CD8-positive, alpha-beta memory T cell (primary cell): ENCODE results near the gene HLTF. TPM values are rescaled to one million over a fixed set of nuclear protein-coding genes. Genes with fewer than 3 reads are reported as not detected.

ENCODE experiments used
- CTCF ChIA-PET: fragments of 350-600 bp; sonication (Branson Sonifier 250); formaldehyde crosslinking; loops from one replicate; lab custom pipeline; 2021; ENCODE audit warnings: antibody characterized with exemption; lab: Charles Lee
- POLR2A ChIA-PET: fragments of 350-600 bp; sonication (Branson Sonifier 250); formaldehyde crosslinking; loops from one replicate; lab custom pipeline; 2021; ENCODE audit warnings: antibody characterized with exemption; lab: Charles Lee
- DNase-seq, 5 donors: peaks; one replicate each; pipeline versions ENCODE4 v3.0.0 to v3.0.0-alpha.2; 2020 to 2022; ENCODE audit warnings: mixed read lengths in 1 of 5
- H3K27ac ChIP-seq: one replicate; pipeline ENCODE4 v1.7.0; 2013; ENCODE audit warnings: low read depth, mild to moderate bottlenecking, low read length, moderate library complexity
- H3K27me3 ChIP-seq: 2 replicates; pipeline ENCODE4 v1.7.0; 2013; ENCODE audit warnings: low read length, mild to moderate bottlenecking; ENCODE audit not compliant: insufficient read depth, poor library complexity, severe bottlenecking
- H3K36me3 ChIP-seq: 2 replicates; pipeline ENCODE4 v1.7.0; 2013; ENCODE audit warnings: mild to moderate bottlenecking, low read length, moderate library complexity; ENCODE audit not compliant: insufficient read depth
- H3K4me1 ChIP-seq: 2 replicates; pipeline ENCODE4 v1.7.0; 2013; ENCODE audit warnings: mild to moderate bottlenecking, low read length, moderate library complexity; ENCODE audit not compliant: insufficient read depth
- H3K4me3 ChIP-seq: 2 replicates; pipeline ENCODE4 v1.7.0; 2013; ENCODE audit warnings: mild to moderate bottlenecking, low read length
- H3K9me3 ChIP-seq: 2 replicates; pipeline ENCODE4 v1.7.0; 2013; ENCODE audit warnings: mild to moderate bottlenecking, low read length
- H3K27ac Mint-ChIP-seq, 8 donors: one replicate each; pipeline ENCODE4 v1.8.0; 2020 to 2021; ENCODE audit warnings: mixed read lengths in 8 of 8, mild to moderate bottlenecking in 6 of 8, inconsistent platforms in 3 of 8, moderate library complexity in 3 of 8
- H3K27me3 Mint-ChIP-seq, 2 donors: one replicate each; pipeline ENCODE4 v1.8.0; 2020 to 2021; ENCODE audit warnings: mixed read lengths in 2 of 2, mild to moderate bottlenecking in 1 of 2, moderate library complexity in 1 of 2
- H3K36me3 Mint-ChIP-seq, 3 donors: one replicate each; pipeline ENCODE4 v1.8.0; 2020 to 2021; ENCODE audit warnings: mixed read lengths in 3 of 3, inconsistent platforms in 1 of 3, mild to moderate bottlenecking in 1 of 3
- H3K4me1 Mint-ChIP-seq, 3 donors: one replicate each; pipeline ENCODE4 v1.8.0; 2020 to 2021; ENCODE audit warnings: mixed read lengths in 3 of 3, inconsistent platforms in 1 of 3, mild to moderate bottlenecking in 1 of 3
- H3K4me3 Mint-ChIP-seq, 7 donors: one replicate each; pipeline ENCODE4 v1.8.0; 2020 to 2021; ENCODE audit warnings: mixed read lengths in 7 of 7, mild to moderate bottlenecking in 6 of 7, moderate library complexity in 4 of 7, inconsistent platforms in 2 of 7
- H3K9me3 Mint-ChIP-seq, 5 donors: one replicate each; pipeline ENCODE4 v1.8.0; 2020 to 2022; ENCODE audit warnings: mixed read lengths in 5 of 5, mild to moderate bottlenecking in 3 of 5, moderate library complexity in 2 of 5, inconsistent platforms in 1 of 5
- polyA plus RNA-seq: library from polyadenylated mRNA; unstranded; fragments of 300-500 nt; fragmentation: Illumina TruSeq; gene quantifications from one replicate; pipeline ENCODE4 v1.2.3, GENCODE V29; 2021
- total RNA-seq, 2 experiments: library from RNA; stranded (reverse); gene quantifications; one replicate each; pipeline ENCODE4 v1.2.3, GENCODE V29; 2021

The HLTF gene
- total and polyA plus RNA-seq, 3 experiments from 2014 or later = 17.5 to 20.9 (median 18.6) TPM

DNA sequence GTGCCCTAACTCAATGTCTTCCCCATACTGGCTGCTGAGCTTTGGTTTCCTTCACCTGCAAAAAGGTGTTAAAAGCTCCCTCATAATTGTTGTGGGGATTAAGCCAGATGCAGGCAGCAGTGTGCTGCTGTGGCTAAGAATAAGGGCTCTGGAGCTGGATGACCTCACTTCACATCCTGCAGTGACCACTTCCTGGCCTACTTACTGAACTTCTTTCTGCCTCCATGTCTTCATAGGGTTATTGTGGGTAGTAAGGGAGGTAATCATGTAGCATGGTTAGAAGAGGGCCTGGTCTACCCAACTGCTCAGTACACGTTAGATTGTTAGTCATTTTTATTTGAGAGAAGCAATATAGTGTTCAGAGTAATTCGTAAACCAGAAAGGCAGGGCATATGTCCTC lies 76.6 kb downstream of the HLTF start:
- Histone ChIP-seq H3K4me1 (peaks cover 35% of the 10 kb centered on the region), H3K4me3 (no peak overlapping the region), H3K9me3 (no peaks in the 10 kb centered on the region), H3K36me3 (peaks cover 24% of the 10 kb centered on the region), H3K27me3 (no peaks in the 10 kb centered on the region), H3K27ac (no peak overlapping the region)
- H3K4me3 Mint-ChIP-seq = peak overlapping the region; percentile 4 to 75 (median 64)
- H3K9me3 Mint-ChIP-seq = no peaks in the 10 kb centered on the region
- ChIA-PET CTCF (interaction anchor here (0.7 to 2.6 kb wide), 6 partner anchors 10 to 192 kb away, joined by 3 to 10 read pairs (median 3); partner anchors contain the start of genes GYG1 and HPS3), POLR2A (interaction anchor here (0.5 to 1.5 kb wide), 4 partner anchors 15 to 55 kb away, joined by 3 to 17 read pairs (median 4); partner anchors contain the start of gene GYG1)
- H3K4me1 Mint-ChIP-seq = peaks cover 57 to 69% (median 66%) of the 10 kb centered on the region in 3 donors
- peak in 4 of 5 donors; percentile 27 to 83 (median 70) for DNase-seq
- H3K27ac Mint-ChIP-seq = peak overlapping the region; percentile 72 to 96 (median 95)
- peaks cover 21 to 69% (median 39%) of the 10 kb centered on the region in 3 donors for H3K36me3 Mint-ChIP-seq
- no peaks in the 10 kb centered on the region for H3K27me3 Mint-ChIP-seq

- Mint-ChIP-seq H3K27me3 (no peaks in the 10 kb centered on the region), H3K27ac (peak overlapping the region; percentile 20 to 96 (median 84)), H3K36me3 (peaks cover 19 to 69% (median 38%) of the 10 kb centered on the region in 3 donors), H3K4me1 (peaks cover 57 to 71% (median 64%) of the 10 kb centered on the region in 3 donors), H3K9me3 (no peaks in the 10 kb centered on the region), H3K4me3 (peak overlapping the region in 3 of 7 donors; percentile 2 to 31 (median 18))
- ChIA-PET CTCF (interaction anchor here (2.6 kb wide), 1 partner anchor 16 kb away, joined by 8 read pairs; the partner anchor contains the start of gene GYG1), POLR2A (no interaction called here)
- no peak for DNase-seq
- peaks cover 18% of the 10 kb centered on the region for H3K36me3 ChIP-seq
- H3K4me3 ChIP-seq = no peak overlapping the region
- H3K4me1 ChIP-seq = peaks cover 41% of the 10 kb centered on the region
- no peaks in the 10 kb centered on the region for H3K9me3 ChIP-seq
- no peaks in the 10 kb centered on the region for H3K27me3 ChIP-seq
- H3K27ac ChIP-seq = no peak overlapping the region
Observed at GRCh38 chr3:149007567-149008257, 78.6 kb downstream of the HLTF start.

- H3K27me3 ChIP-seq = no peaks in the 10 kb centered on the region
- Mint-ChIP-seq H3K27me3 (no peaks in the 10 kb centered on the region), H3K4me1 (peaks cover 43 to 62% (median 52%) of the 10 kb centered on the region in 3 donors), H3K9me3 (no peaks in the 10 kb centered on the region), H3K36me3 (peaks cover 16 to 64% (median 25%) of the 10 kb centered on the region in 3 donors), H3K4me3 (no peak overlapping the region), H3K27ac (peak overlapping the region in 4 of 8 donors; percentile 17 to 35 (median 20))
- no peak overlapping the region for H3K4me3 ChIP-seq
- ChIA-PET POLR2A (no interaction called here), CTCF (no interaction called here)
- peaks cover 12% of the 10 kb centered on the region for H3K36me3 ChIP-seq
- H3K27ac ChIP-seq = no peak overlapping the region
- no peak for DNase-seq
- H3K4me1 ChIP-seq = peaks cover 27% of the 10 kb centered on the region
- no peaks in the 10 kb centered on the region for H3K9me3 ChIP-seq
Observed at GRCh38 chr3:149005416-149005815, 80.9 kb downstream of the HLTF start.

GRCh38 chr3:149004622-149005021 lies 81.7 kb downstream of the HLTF start:
- Mint-ChIP-seq H3K4me1 (peaks cover 46 to 63% (median 54%) of the 10 kb centered on the region in 3 donors), H3K9me3 (no peaks in the 10 kb centered on the region), H3K27me3 (no peaks in the 10 kb centered on the region), H3K4me3 (peak overlapping the region in 1 of 7 donors; percentile 3), H3K27ac (peak overlapping the region; percentile 21 to 97 (median 88)), H3K36me3 (peaks cover 17 to 66% (median 24%) of the 10 kb centered on the region in 3 donors)
- H3K4me1 ChIP-seq = peaks cover 21% of the 10 kb centered on the region
- H3K36me3 ChIP-seq = peaks cover 15% of the 10 kb centered on the region
- no peak overlapping the region for H3K4me3 ChIP-seq
- H3K27ac ChIP-seq = no peak overlapping the region
- DNase-seq = no peak
- CTCF ChIA-PET = interaction anchor here (0.9 kb wide), 1 partner anchor 13 kb away, joined by 3 read pairs; no protein-coding TSS in a partner anchor
- H3K9me3 ChIP-seq = no peaks in the 10 kb centered on the region
- POLR2A ChIA-PET = no interaction called here
- H3K27me3 ChIP-seq = no peaks in the 10 kb centered on the region

- CTCF ChIA-PET = no interaction called here
- POLR2A ChIA-PET = no interaction called here
- DNase-seq = peak in 4 of 5 donors; percentile 22 to 62 (median 36)
Observed at GRCh38 chr3:149003653-149004305, 82.6 kb downstream of the HLTF start.

GRCh38 chr3:149001727-149002126 lies 84.6 kb downstream of the HLTF start:
- Mint-ChIP-seq H3K36me3 (peaks cover 9 to 60% (median 10%) of the 10 kb centered on the region in 3 donors), H3K4me1 (peaks cover 45 to 66% (median 60%) of the 10 kb centered on the region in 3 donors), H3K27me3 (no peaks in the 10 kb centered on the region), H3K4me3 (no peak overlapping the region), H3K27ac (peak overlapping the region in 3 of 8 donors; percentile 24 to 41 (median 25)), H3K9me3 (no peaks in the 10 kb centered on the region)
- Histone ChIP-seq H3K4me1 (peaks cover 17% of the 10 kb centered on the region), H3K27me3 (no peaks in the 10 kb centered on the region), H3K27ac (no peak overlapping the region), H3K9me3 (no peaks in the 10 kb centered on the region), H3K4me3 (no peak overlapping the region), H3K36me3 (peaks cover 11% of the 10 kb centered on the region)
- ChIA-PET POLR2A (no interaction called here), CTCF (interaction anchor here (1.0 to 3.6 kb wide), 3 partner anchors 10 to 18 kb away, joined by 3 to 12 read pairs (median 4); partner anchors contain the start of gene GYG1)
- DNase-seq = no peak

More at GRCh38 chr3:149003653-149004305, 82.6 kb downstream of the HLTF start:
- peaks cover 17 to 68% (median 20%) of the 10 kb centered on the region in 3 donors for H3K36me3 Mint-ChIP-seq
- no peaks in the 10 kb centered on the region for H3K9me3 ChIP-seq
- H3K27ac Mint-ChIP-seq = peak overlapping the region; percentile 61 to 97 (median 88)
- no peaks in the 10 kb centered on the region for H3K27me3 Mint-ChIP-seq
- H3K9me3 Mint-ChIP-seq = no peaks in the 10 kb centered on the region
- H3K27me3 ChIP-seq = no peaks in the 10 kb centered on the region
- peaks cover 20% of the 10 kb centered on the region for H3K4me1 ChIP-seq
- H3K36me3 ChIP-seq = peaks cover 15% of the 10 kb centered on the region
- peak overlapping the region in 6 of 7 donors; percentile 6 to 66 (median 26) for H3K4me3 Mint-ChIP-seq
- H3K27ac ChIP-seq = no peak overlapping the region
- no peak overlapping the region for H3K4me3 ChIP-seq
- H3K4me1 Mint-ChIP-seq = peaks cover 47 to 64% (median 57%) of the 10 kb centered on the region in 3 donors

- H3K27me3 Mint-ChIP-seq = no peaks in the 10 kb centered on the region
- CTCF ChIA-PET = interaction anchor here (1.4 to 3.6 kb wide), 2 partner anchors 9 kb away, joined by 3 to 12 read pairs; partner anchors contain the start of gene GYG1
- Histone ChIP-seq H3K4me1 (peaks cover 17% of the 10 kb centered on the region), H3K27me3 (no peaks in the 10 kb centered on the region), H3K9me3 (no peaks in the 10 kb centered on the region), H3K36me3 (peaks cover 12% of the 10 kb centered on the region), H3K4me3 (no peak overlapping the region), H3K27ac (no peak overlapping the region)
- peak overlapping the region; percentile 69 to 94 (median 78) for H3K27ac Mint-ChIP-seq
- H3K36me3 Mint-ChIP-seq = peaks cover 12 to 66% (median 15%) of the 10 kb centered on the region in 3 donors
- POLR2A ChIA-PET = interaction anchor here (1.2 kb wide), 1 partner anchor 9 kb away, joined by 5 read pairs; the partner anchor contains the start of gene GYG1
- no peak for DNase-seq
- no peaks in the 10 kb centered on the region for H3K9me3 Mint-ChIP-seq
- peak overlapping the region in 1 of 7 donors; percentile 57 for H3K4me3 Mint-ChIP-seq
- peaks cover 54 to 76% (median 73%) of the 10 kb centered on the region in 3 donors for H3K4me1 Mint-ChIP-seq
Observed at GRCh38 chr3:149000206-149000745, 86.1 kb downstream of the HLTF start.
